ENCODE measurements around the gene GAS7. TPM values are rescaled to one million over a fixed set of nuclear protein-coding genes. Genes with fewer than 3 reads are reported as not detected.

GAS7 gene
- total and polyA plus RNA-seq, 2 experiments from 2014 or later: 1.9 to 10.7 TPM

DNA sequence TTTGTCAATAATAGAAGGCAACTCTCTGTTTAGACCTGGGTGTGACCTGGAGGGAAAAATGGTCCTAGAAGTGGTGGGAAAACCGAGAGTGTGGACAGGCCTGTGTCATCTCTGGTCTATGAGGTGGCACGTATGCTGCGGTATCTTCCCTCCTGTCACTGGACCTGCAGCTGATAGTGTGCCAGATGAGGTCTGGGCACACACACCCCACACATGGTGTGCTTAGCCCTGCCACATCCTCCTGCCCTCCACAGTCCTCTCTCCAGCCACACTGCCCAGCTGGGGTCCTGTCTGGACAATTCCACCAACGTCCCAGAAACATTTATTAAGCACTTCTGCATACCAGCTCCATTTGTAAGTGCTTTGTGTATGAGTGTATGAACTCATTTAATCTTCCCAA, 335.5 kb downstream of the GAS7 start:
- H3K79me2 ChIP-seq (replicated peaks; ENCODE audit: insufficient read depth): no peaks in the 10 kb centered on the region
- Mint-ChIP-seq H3K4me1 (no peaks in the 10 kb centered on the region), H3K9me3 (peaks cover 10% of the 10 kb centered on the region; the same call in 2 of the 3 replicates), H3K27ac (no peak overlapping the region), H3K4me3 (no peak overlapping the region), H3K36me3 (ENCODE audit: low read depth) (no peaks in the 10 kb centered on the region), H3K27me3 (ENCODE audit: insufficient read depth, low read depth, poor library complexity) (no peaks in the 10 kb centered on the region)
- H3K27me3 ChIP-seq (ENCODE audit: insufficient read depth): no peaks in the 10 kb centered on the region
- no peak for ATAC-seq
- no peaks in the 10 kb centered on the region for H4K20me1 ChIP-seq (replicated peaks; ENCODE audit: insufficient read depth)
- TF ChIP-seq NANOG (IDR thresholded peaks at IDR 0.05; ENCODE audit: borderline replicate concordance) (no peak), CREB1 (CRISPR knock-in tag; IDR thresholded peaks at IDR 0.05; ENCODE audit: low read depth) (no peak), ZNF114 (CRISPR knock-in tag; IDR thresholded peaks at IDR 0.05) (no peak), EZH2phosphoT487 (IDR thresholded peaks at IDR 0.05; ENCODE audit: unreplicated experiment) (no peak), ZNF331 (CRISPR knock-in tag; IDR thresholded peaks at IDR 0.05; ENCODE audit: low read depth) (no peak), POLR2AphosphoS5 (IDR thresholded peaks at IDR 0.05; ENCODE audit: low read depth) (no peak), STAT1 (IDR thresholded peaks at IDR 0.05; ENCODE audit: unreplicated experiment) (no peak), JUNB (IDR thresholded peaks at IDR 0.05; ENCODE audit: unreplicated experiment) (no peak), EZH2 (IDR thresholded peaks at IDR 0.05; ENCODE audit: low read depth, unreplicated experiment) (no peak)
- TF ChIP-seq, protein P1, sequence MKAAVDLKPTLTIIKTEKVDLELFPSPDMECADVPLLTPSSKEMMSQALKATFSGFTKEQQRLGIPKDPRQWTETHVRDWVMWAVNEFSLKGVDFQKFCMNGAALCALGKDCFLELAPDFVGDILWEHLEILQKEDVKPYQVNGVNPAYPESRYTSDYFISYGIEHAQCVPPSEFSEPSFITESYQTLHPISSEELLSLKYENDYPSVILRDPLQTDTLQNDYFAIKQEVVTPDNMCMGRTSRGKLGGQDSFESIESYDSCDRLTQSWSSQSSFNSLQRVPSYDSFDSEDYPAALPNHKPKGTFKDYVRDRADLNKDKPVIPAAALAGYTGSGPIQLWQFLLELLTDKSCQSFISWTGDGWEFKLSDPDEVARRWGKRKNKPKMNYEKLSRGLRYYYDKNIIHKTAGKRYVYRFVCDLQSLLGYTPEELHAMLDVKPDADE (IDR thresholded peaks at IDR 0.05): no peak
- TF ChIP-seq, protein P2, sequence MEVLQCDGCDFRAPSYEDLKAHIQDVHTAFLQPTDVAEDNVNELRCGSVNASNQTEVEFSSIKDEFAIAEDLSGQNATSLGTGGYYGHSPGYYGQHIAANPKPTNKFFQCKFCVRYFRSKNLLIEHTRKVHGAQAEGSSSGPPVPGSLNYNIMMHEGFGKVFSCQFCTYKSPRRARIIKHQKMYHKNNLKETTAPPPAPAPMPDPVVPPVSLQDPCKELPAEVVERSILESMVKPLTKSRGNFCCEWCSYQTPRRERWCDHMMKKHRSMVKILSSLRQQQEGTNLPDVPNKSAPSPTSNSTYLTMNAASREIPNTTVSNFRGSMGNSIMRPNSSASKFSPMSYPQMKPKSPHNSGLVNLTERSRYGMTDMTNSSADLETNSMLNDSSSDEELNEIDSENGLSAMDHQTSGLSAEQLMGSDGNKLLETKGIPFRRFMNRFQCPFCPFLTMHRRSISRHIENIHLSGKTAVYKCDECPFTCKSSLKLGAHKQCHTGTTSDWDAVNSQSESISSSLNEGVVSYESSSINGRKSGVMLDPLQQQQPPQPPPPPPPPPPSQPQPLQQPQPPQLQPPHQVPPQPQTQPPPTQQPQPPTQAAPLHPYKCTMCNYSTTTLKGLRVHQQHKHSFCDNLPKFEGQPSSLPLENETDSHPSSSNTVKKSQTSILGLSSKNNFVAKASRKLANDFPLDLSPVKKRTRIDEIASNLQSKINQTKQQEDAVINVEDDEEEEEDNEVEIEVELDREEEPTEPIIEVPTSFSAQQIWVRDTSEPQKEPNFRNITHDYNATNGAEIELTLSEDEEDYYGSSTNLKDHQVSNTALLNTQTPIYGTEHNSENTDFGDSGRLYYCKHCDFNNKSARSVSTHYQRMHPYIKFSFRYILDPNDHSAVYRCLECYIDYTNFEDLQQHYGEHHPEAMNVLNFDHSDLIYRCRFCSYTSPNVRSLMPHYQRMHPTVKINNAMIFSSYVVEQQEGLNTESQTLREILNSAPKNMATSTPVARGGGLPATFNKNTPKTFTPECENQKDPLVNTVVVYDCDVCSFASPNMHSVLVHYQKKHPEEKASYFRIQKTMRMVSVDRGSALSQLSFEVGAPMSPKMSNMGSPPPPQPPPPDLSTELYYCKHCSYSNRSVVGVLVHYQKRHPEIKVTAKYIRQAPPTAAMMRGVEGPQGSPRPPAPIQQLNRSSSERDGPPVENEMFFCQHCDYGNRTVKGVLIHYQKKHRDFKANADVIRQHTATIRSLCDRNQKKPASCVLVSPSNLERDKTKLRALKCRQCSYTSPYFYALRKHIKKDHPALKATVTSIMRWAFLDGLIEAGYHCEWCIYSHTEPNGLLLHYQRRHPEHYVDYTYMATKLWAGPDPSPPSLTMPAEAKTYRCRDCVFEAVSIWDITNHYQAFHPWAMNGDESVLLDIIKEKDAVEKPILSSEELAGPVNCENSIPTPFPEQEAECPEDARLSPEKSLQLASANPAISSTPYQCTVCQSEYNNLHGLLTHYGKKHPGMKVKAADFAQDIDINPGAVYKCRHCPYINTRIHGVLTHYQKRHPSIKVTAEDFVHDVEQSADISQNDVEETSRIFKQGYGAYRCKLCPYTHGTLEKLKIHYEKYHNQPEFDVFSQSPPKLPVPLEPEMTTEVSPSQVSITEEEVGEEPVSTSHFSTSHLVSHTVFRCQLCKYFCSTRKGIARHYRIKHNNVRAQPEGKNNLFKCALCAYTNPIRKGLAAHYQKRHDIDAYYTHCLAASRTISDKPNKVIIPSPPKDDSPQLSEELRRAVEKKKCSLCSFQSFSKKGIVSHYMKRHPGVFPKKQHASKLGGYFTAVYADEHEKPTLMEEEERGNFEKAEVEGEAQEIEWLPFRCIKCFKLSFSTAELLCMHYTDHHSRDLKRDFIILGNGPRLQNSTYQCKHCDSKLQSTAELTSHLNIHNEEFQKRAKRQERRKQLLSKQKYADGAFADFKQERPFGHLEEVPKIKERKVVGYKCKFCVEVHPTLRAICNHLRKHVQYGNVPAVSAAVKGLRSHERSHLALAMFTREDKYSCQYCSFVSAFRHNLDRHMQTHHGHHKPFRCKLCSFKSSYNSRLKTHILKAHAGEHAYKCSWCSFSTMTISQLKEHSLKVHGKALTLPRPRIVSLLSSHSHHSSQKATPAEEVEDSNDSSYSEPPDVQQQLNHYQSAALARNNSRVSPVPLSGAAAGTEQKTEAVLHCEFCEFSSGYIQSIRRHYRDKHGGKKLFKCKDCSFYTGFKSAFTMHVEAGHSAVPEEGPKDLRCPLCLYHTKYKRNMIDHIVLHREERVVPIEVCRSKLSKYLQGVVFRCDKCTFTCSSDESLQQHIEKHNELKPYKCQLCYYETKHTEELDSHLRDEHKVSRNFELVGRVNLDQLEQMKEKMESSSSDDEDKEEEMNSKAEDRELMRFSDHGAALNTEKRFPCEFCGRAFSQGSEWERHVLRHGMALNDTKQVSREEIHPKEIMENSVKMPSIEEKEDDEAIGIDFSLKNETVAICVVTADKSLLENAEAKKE (CRISPR knock-in tag; IDR thresholded peaks at IDR 0.05): no peak
- TF ChIP-seq, protein P3, sequence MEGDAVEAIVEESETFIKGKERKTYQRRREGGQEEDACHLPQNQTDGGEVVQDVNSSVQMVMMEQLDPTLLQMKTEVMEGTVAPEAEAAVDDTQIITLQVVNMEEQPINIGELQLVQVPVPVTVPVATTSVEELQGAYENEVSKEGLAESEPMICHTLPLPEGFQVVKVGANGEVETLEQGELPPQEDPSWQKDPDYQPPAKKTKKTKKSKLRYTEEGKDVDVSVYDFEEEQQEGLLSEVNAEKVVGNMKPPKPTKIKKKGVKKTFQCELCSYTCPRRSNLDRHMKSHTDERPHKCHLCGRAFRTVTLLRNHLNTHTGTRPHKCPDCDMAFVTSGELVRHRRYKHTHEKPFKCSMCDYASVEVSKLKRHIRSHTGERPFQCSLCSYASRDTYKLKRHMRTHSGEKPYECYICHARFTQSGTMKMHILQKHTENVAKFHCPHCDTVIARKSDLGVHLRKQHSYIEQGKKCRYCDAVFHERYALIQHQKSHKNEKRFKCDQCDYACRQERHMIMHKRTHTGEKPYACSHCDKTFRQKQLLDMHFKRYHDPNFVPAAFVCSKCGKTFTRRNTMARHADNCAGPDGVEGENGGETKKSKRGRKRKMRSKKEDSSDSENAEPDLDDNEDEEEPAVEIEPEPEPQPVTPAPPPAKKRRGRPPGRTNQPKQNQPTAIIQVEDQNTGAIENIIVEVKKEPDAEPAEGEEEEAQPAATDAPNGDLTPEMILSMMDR (conservative IDR thresholded peaks at IDR 0.05; ENCODE audit: low read depth in 2 of 2): no peak
- TF ChIP-seq, protein P4, sequence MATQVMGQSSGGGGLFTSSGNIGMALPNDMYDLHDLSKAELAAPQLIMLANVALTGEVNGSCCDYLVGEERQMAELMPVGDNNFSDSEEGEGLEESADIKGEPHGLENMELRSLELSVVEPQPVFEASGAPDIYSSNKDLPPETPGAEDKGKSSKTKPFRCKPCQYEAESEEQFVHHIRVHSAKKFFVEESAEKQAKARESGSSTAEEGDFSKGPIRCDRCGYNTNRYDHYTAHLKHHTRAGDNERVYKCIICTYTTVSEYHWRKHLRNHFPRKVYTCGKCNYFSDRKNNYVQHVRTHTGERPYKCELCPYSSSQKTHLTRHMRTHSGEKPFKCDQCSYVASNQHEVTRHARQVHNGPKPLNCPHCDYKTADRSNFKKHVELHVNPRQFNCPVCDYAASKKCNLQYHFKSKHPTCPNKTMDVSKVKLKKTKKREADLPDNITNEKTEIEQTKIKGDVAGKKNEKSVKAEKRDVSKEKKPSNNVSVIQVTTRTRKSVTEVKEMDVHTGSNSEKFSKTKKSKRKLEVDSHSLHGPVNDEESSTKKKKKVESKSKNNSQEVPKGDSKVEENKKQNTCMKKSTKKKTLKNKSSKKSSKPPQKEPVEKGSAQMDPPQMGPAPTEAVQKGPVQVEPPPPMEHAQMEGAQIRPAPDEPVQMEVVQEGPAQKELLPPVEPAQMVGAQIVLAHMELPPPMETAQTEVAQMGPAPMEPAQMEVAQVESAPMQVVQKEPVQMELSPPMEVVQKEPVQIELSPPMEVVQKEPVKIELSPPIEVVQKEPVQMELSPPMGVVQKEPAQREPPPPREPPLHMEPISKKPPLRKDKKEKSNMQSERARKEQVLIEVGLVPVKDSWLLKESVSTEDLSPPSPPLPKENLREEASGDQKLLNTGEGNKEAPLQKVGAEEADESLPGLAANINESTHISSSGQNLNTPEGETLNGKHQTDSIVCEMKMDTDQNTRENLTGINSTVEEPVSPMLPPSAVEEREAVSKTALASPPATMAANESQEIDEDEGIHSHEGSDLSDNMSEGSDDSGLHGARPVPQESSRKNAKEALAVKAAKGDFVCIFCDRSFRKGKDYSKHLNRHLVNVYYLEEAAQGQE (IDR thresholded peaks at IDR 0.05; ENCODE audit: unreplicated experiment): no peak
- no peaks in the 10 kb centered on the region for H3K4me1 ChIP-seq (ENCODE audit: insufficient read depth)
- no peak overlapping the region for H3K27ac ChIP-seq (ENCODE audit: low read depth)
- no peaks in the 10 kb centered on the region for H3F3A ChIP-seq (replicated peaks; ENCODE audit: low read depth)
- H3K4me2 ChIP-seq: no peak overlapping the region
- H3K4me3 ChIP-seq: no peak overlapping the region
- H2AFZ ChIP-seq: no peak overlapping the region
- 0 out of 2 replicates have a peak, but pooled peaks cover 8% of the 10 kb centered on the region for H3K9me2 ChIP-seq (ENCODE audit: insufficient read depth)
- H3K36me3 ChIP-seq (ENCODE audit: insufficient read depth): no peaks in the 10 kb centered on the region
- no peak for DNase-seq (ENCODE audit: low spot score)
